Osteocyte (in vitro differentiated cells): Measurements from ENCODE around the gene ZMYND8. TPM values are rescaled to one million over a fixed set of nuclear protein-coding genes. Genes with fewer than 3 reads are reported as not detected.
"Not testable (repeated sequence)": the region's sequence is repeated elsewhere in the genome, so short reads cannot be mapped to it uniquely, and the experiment has no call there.

Experiments
- DNase-seq: peaks from one replicate; pipeline ENCODE4 v3.0.0; 2021; ENCODE audit warnings: mixed read lengths; ENCODE audit not compliant: unreplicated experiment; ENCODE audit errors: extremely low spot score
- H3K27ac Mint-ChIP-seq: one replicate; pipeline ENCODE4 v1.8.0; 2021; ENCODE audit warnings: mild to moderate bottlenecking, mixed read lengths; ENCODE audit not compliant: unreplicated experiment
- H3K27me3 Mint-ChIP-seq: one replicate; pipeline ENCODE4 v1.8.0; 2021; ENCODE audit warnings: mixed read lengths; ENCODE audit not compliant: unreplicated experiment
- H3K36me3 Mint-ChIP-seq: one replicate; pipeline ENCODE4 v1.8.0; 2021; ENCODE audit warnings: mixed read lengths; ENCODE audit not compliant: unreplicated experiment
- H3K4me1 Mint-ChIP-seq: one replicate; pipeline ENCODE4 v1.8.0; 2021; ENCODE audit warnings: mixed read lengths; ENCODE audit not compliant: unreplicated experiment
- H3K4me3 Mint-ChIP-seq: one replicate; pipeline ENCODE4 v1.8.0; 2021; ENCODE audit warnings: mild to moderate bottlenecking, moderate library complexity, mixed read lengths; ENCODE audit not compliant: unreplicated experiment
- H3K9me3 Mint-ChIP-seq: one replicate; pipeline ENCODE4 v1.8.0; 2021; ENCODE audit warnings: mixed read lengths; ENCODE audit not compliant: unreplicated experiment
- CTCF ChIP-seq: fragments of 200-600 bp; sonication (generic); IDR thresholded peaks from 2 replicates; pipeline ENCODE4 v1.5.0; 2021; ENCODE audit warnings: antibody characterized with exemption, mild to moderate bottlenecking, moderate library complexity
- total RNA-seq: library from RNA; stranded (reverse); gene quantifications from 2 replicates; pipeline ENCODE4 v1.2.1, GENCODE V29; 2021

ZMYND8 gene
- total RNA-seq, 1 donor from 2014 or later: 96.5 TPM

DNA sequence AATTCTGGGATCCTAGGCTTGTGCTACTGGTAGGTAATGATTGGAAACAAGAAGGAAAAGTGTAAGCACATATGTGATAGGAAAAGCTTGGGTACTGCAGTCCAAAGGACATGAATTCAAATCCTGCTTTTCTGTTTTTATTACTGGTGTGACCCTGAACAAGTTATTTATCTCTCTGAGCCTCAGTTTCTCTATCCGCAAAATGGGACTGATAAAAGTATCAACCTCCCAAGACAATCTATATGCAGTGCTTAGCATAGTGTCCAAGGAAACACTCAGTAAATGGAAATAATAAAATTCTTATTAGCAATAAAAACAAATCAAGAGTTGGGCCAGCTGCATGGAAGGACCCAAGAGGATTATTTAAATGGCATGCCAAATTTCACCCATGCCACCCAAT, 108.5 kb downstream of the ZMYND8 start:
- Mint-ChIP-seq H3K27me3 (no peaks in the 10 kb centered on the region), H3K4me3 (no peak overlapping the region), H3K9me3 (no peaks in the 10 kb centered on the region), H3K4me1 (peaks cover 6% of the 10 kb centered on the region), H3K36me3 (peaks cover 56% of the 10 kb centered on the region), H3K27ac (no peak overlapping the region)
- no peak for DNase-seq
- no peak for TF ChIP-seq CTCF

DNA sequence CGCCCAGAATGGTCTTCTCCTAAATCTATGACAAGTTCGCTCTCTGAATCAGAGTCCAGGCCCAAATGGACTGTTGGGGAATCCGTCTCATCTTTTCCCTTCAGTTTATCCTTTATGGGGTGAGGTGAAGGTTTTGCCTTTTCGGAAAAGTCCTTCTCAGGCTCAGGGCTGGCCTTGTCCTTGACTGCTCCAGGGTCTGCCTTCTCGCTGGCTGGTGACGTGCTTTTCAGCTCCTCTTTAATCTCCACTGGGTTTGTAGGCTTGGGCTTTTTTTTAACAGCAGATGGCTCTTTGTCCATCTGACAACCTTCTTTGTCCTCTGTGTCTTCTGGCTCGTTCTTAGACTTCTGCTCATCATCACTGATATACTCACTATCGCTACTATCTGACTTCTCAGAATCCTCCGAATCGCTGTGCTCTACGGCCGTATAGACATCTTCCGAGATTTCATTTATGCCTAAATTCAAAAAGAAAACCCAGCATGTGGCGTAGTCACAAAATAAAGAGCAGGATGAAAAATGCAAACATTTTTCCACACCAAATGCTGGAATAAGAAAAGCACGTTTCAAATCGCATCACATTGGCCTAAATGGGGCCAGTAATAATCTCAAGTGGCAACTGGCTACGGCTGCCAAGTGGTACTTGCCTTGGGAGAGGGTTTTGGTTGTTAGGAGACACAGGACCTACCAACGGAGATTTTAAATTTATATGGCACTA, 110.3 kb downstream of the ZMYND8 start:
- Mint-ChIP-seq H3K36me3 (peaks cover 61% of the 10 kb centered on the region), H3K4me3 (no peak overlapping the region)
- TF ChIP-seq CTCF: no peak

DNA sequence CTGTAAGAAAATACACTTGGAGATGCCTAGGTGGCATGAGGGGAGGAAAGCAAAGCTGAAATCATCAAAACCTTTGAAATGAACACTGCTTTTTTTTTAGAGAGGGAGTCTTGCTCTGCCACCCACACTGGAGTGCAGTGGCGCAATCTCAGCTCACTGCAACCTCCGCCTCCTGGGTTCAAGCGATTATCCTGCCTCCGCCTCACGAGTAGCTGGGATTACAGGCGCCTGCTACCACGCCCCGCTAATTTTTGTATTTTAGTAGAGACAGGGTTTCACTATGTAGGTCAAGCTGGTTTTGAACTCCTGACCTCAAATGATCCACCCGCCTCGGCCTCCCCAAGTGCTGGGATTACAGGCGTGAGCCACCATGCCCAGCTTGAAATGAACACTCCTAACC, 111.3 kb downstream of the ZMYND8 start:
- DNase-seq, H3K27me3 Mint-ChIP-seq, H3K27ac Mint-ChIP-seq, H3K4me3 Mint-ChIP-seq, H3K9me3 Mint-ChIP-seq: not testable (repeated sequence)
- Mint-ChIP-seq H3K36me3 (peaks cover 55% of the 10 kb centered on the region), H3K4me1 (peaks cover 12% of the 10 kb centered on the region)

More for the DNA sequence above, 110.3 kb downstream of the ZMYND8 start:
- H3K27ac Mint-ChIP-seq: no peak overlapping the region
- peaks cover 12% of the 10 kb centered on the region for H3K4me1 Mint-ChIP-seq
- H3K27me3 Mint-ChIP-seq: no peaks in the 10 kb centered on the region
- DNase-seq: no peak
- H3K9me3 Mint-ChIP-seq: no peaks in the 10 kb centered on the region

DNA sequence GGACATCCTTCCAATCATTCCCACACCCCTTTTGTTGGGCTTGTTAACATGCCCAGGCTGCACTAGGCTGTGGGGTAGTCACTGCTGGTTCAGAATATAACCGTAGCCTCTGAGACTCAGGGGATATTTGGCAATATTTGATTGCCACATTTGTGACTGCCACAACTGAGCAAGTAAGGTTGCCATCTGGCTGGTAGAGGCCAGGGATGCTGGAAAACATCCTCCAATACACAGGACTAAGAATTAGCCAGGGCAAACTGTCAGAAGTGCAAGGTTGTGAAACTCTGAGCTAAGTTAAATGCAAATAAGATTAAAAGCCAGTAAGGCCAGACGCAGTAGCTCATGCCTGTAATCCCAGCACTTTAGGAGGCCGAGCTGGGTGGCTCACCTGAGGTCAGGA, 112.0 kb downstream of the ZMYND8 start:
- no peak overlapping the region for H3K27ac Mint-ChIP-seq
- peaks cover 12% of the 10 kb centered on the region for H3K4me1 Mint-ChIP-seq
- H3K9me3 Mint-ChIP-seq: no peaks in the 10 kb centered on the region
- peaks cover 52% of the 10 kb centered on the region for H3K36me3 Mint-ChIP-seq
- H3K27me3 Mint-ChIP-seq: no peaks in the 10 kb centered on the region
- TF ChIP-seq CTCF: no peak
- no peak for DNase-seq
- H3K4me3 Mint-ChIP-seq: no peak overlapping the region

- Mint-ChIP-seq H3K4me3 (no peak overlapping the region), H3K9me3 (no peaks in the 10 kb centered on the region), H3K36me3 (peaks cover 50% of the 10 kb centered on the region), H3K27me3 (no peaks in the 10 kb centered on the region), H3K27ac (peak overlapping the region; percentile 50), H3K4me1 (peaks cover 12% of the 10 kb centered on the region)
- TF ChIP-seq CTCF: no peak
- DNase-seq: no peak
Observed at GRCh38 chr20:47243532-47244305, 112.8 kb downstream of the ZMYND8 start.
